ENCODE measurements around the gene ATP2A2.

The ATP2A2 gene

GRCh38 chr12:110262442-110263388 is 18.3 kb upstream of the ATP2A2 start:
- no peak for DNase-seq

GRCh38 chr12:110266381-110266960 is 14.6 kb upstream of the ATP2A2 start:
- peak; percentile 24 for DNase-seq

DNA sequence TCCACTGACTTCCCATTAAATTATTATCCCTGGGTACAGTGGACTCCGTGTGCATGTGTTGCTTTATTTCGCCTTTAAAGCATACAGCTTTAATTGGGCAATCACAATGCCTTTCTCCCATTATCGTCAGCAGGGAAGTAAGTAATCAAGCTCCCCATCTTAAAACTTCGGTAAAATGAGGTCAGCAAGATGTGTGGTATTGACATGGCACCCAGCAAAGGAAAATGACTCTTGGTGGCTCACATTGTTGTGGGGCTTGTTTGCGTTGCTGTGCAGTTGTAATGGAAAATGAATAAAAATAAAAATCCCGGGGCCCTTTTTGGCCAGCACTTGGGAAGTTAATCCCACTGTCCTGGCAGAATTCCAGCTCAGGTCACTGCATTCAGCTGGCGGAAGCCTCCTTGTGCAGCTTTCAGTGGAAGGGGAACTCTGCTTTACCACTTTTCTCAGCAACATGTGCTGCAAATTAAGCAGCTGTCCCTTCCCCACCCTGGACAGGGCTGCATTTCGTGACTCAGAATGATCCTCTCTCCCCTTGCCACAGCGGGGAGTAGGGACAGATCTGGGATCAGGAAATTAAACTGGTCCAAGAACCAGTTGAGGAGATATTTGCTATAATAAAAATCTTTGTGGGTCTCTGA is 13.9 kb upstream of the ATP2A2 start:
- peak; percentile 29 for DNase-seq

GRCh38 chr12:110269622-110270124 is 11.4 kb upstream of the ATP2A2 start:
- no peak for DNase-seq

DNA sequence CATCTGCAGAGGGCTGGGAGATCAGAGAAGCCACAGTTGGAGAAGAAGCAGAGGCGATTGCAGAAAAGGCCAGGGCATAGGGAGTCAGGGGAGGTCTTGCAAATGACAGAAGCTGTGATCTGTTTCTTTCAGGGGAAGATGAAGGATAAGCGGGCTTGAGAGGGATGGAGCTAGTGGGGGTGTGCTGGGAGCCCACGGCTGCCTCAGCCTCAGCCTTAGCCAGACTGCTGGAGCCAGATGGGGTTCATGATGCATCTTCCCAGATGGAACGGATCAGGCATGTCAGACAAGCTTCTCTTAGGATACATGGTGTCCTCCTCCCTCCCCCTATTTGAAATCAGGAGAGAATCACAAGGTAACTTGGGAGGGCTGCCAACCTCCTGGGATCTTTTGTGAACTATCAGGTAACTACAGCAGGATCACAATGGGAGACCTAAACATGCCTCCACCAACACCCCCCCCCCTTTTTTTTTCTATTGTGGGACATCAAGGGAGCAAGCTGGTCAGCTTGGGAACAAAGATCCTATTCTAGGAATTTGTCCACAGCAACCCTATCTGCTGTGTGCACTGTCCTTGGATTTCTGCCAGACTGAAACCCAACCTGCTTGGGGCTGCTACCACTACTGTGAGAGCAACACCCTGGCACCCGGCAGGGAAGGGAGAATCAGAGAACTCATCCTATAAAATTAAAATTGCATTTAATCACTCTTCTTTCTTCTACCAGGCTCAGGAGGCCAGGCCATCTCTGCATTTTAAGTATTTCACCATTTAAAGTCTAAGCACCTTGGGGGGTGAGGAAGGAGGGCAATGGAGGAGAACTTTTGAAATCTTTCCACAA is 10.7 kb upstream of the ATP2A2 start:
- DNase-seq: peak; percentile 73

GRCh38 chr12:110271015-110271414 is 10.0 kb upstream of the ATP2A2 start:
- DNase-seq: no peak

GRCh38 chr12:110277530-110278254 is 3.4 kb upstream of the ATP2A2 start:
- DNase-seq: no peak

GRCh38 chr12:110278255-110278536 is 2.9 kb upstream of the ATP2A2 start:
- DNase-seq: no peak

GRCh38 chr12:110279566-110280375 is 1.3 kb upstream of the ATP2A2 start:
- peak; percentile 20 for DNase-seq

DNA sequence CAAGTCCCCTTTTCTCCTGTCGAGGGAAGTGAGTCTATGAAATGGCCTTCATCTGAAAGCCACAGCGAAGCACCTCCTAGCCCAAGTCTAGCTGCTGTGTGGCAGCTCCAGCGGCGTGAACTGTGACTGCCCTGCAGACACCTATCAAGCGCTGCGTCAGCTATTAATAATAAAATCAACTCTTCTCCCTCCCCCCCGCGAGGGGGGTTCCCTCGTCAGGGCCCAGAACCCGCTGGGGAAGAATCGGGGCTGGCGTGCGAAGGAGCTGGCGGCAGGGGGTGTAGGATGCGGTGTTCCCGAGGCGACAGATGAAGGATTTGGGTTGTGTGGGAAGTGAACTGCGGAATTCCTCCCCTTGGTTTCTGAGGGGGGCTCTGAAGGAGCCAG is 662 bp upstream of the ATP2A2 start:
- peak; percentile 43 for DNase-seq

DNA sequence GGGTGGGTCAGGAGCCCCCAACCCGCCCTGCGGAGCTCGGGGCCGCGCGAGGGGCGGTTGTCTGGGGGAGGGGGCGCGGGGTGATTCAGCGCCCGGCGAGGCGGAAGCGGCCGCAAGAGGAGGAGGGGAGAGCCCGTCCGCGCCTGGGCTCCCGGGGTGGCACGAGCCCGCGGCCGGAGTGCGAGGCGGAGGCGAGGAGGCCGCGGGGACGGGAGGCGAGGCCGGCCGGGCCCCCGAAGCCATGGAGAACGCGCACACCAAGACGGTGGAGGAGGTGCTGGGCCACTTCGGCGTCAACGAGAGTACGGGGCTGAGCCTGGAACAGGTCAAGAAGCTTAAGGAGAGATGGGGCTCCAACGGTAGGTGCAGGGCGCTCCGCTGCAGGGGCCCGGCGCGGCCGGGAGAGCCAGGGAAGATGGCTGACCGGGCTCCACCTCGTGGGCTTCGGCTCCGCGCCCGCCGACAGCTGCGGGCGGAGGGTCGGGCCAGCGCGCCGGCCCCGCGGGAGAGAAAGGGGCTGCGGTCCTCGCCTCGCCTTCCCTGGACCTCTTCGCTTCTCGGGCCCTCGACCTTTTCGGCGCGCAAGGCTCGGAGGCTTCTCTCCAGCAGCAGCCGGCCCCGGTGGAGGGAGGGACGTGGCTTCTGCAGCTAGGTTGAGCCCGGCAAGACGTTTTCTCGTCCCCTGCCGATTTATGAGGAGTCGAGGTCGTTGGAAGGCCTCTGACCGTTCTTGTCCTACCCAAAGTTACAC is 677 bp downstream of the ATP2A2 start:
- peak; percentile 83 for DNase-seq

DNA sequence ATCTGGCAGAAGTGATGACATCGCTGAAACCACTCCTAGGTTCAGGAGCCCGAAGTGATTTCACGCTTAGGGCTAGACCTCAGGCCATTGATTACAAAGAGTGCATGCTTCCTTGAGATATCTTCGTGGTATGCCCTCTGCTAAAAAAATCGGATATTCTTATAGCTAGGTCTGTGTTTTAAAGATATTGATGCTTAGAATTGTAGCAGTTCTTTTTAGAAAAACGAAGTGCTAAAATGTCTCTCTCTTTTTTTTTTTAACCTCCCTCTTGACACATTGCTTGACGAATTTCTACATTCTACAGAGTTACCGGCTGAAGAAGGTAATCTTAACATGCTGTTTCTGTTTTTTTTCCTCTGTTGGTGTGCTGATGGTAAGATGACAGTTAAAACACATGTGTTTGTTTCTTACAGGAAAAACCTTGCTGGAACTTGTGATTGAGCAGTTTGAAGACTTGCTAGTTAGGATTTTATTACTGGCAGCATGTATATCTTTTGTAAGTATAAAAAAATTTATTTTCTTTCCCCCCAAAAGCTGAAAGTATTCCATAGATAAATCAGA is 1.3 kb downstream of the ATP2A2 start:
- DNase-seq: no peak

GRCh38 chr12:110282956-110283817 is 2.1 kb downstream of the ATP2A2 start:
- DNase-seq: no peak

DNA sequence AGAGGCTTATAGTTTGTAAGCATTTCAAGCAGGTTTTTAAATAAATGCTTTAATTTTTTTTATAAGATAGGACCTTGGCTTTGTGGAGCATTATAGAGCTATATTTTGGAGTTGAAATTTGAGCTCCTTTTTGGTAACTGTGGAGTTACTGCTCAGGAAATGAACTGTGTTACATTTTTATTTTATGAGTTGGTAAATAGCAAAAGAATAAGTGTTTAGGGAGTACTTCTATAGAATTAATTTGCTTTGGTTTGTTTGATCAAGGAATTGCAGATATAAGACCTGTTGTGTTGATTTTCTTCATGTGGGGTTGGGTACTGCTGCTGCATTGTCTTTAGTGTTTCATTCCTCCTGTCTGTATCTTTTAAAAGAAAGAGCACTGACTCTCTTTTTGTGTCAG is 3.5 kb downstream of the ATP2A2 start:
- no peak for DNase-seq

DNA sequence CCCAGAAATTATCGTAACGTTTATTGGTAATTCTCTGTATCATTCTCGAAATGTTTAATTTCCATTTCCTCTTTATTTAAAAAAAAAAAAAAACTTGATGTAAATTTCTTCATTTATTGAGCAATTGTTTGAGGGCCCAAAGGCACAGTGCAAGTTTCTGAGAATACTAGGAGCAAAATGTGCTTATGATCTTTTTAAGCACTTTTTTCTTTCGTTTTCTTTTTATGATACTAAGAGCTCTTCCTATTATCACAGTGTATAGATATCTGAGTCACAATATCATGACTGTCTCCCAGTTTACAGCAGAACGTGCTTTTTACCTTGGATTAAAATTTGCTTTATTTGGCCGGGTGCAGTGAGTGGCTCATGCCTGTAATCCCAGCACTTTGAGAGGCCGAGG is 5.6 kb downstream of the ATP2A2 start:
- DNase-seq: no peak

DNA sequence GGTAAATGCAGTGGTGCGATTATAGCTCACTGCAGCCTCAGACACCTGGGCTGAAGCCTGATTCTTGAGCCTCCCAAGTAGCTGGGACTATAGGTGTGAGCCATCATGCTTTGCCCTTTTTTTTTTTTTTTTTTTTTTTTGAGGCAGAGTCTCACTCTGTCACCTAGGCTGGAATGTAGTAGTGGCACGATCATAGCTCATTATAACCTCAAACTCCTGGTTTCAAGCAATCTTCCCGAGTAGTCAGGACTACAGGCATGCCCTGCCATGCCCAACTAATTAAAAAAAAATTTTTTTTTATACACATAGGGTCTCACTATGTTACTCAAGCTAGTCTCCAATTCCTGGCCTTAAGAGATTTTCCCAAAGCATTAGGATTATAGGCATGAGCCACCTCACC is 6.9 kb downstream of the ATP2A2 start:
- DNase-seq: no peak

DNA sequence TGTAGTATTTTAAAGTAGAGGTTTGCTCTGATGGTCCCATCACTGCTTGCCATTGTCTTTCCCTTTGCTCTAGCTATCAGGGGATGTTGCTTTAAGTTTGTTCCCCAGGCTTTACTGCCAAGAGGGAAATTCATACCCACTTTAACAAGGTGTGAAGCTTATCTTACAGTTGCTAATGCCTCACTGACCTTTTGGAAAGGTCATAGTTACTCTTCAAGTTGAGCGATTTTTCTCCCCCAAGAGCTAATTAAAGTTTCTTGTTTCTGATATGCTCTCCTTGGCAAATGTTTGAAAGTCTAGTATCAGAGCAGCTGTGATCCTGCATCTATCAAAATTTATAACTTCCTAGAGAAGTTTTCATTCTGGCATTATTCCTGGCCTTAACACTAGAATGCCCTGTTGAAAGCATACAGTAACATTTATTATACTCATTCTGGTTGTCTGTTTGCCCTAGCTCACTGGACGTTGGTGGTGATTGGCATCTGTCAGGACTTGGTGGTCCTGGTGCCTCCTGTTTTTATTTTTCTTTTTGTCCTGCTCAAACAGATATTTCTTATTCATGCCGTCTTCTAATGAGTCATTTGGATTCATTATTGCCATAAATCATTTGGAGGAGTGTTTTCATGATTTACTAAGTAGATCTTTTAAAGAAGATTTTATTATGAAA is 8.1 kb downstream of the ATP2A2 start:
- no peak for DNase-seq

DNA sequence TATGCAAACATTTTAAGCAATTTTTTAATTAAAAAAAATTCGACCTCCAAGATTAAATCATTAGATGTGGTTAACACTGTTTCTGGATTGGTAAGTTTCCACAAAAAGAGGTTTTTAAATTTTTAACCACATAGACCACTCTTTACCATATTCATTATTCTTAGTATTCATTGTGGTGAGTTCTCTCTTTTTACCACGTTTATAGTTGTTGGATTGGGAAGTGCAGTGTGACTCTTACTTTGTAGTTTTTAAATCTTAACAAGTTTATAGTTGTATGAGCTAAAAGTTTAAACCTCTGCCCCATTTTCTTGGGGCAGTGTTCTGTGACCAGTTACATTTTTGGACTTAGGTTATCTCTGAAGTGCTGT is 8.6 kb downstream of the ATP2A2 start:
- DNase-seq: no peak

Data from NCI-H774 (cell line).